GM19463 (cell line): ENCODE results near the gene INO80.

Experiments
- ATAC-seq: cut with Tn5 transposase; IDR thresholded peaks from one replicate; pipeline ENCODE4 v1.9.1; 2021; ENCODE audit warnings: mild to moderate bottlenecking, moderate library complexity; ENCODE audit not compliant: unreplicated experiment

INO80 gene

GRCh38 chr15:41051139-41051538, 64.9 kb downstream of the INO80 start:
- ATAC-seq = no peak

- ATAC-seq = no peak
Observed at GRCh38 chr15:41048852-41049251, 67.2 kb downstream of the INO80 start.

GRCh38 chr15:41048397-41048796, 67.7 kb downstream of the INO80 start:
- ATAC-seq = no peak

GRCh38 chr15:41047474-41047873, 68.6 kb downstream of the INO80 start:
- ATAC-seq = no peak

GRCh38 chr15:41043276-41043951, 72.7 kb downstream of the INO80 start:
- ATAC-seq = no peak

- ATAC-seq = no peak
Observed at GRCh38 chr15:41042851-41043250, 73.2 kb downstream of the INO80 start.

- ATAC-seq = no peak
Observed at GRCh38 chr15:41039121-41039520, 77.0 kb downstream of the INO80 start.

- no peak for ATAC-seq
Observed at GRCh38 chr15:41032079-41032328, 84.1 kb downstream of the INO80 start.

- no peak for ATAC-seq
Observed at GRCh38 chr15:41031232-41032078, 84.6 kb downstream of the INO80 start.

- no peak for ATAC-seq
Observed at GRCh38 chr15:41028853-41029252, 87.2 kb downstream of the INO80 start.

- ATAC-seq = no peak
Observed at GRCh38 chr15:41025393-41025792, 90.7 kb downstream of the INO80 start.

- ATAC-seq = no peak
Observed at GRCh38 chr15:41024885-41025284, 91.2 kb downstream of the INO80 start.

- ATAC-seq = no peak
Observed at GRCh38 chr15:41024131-41024530, 91.9 kb downstream of the INO80 start.

- no peak for ATAC-seq
Observed at GRCh38 chr15:41022487-41023090, 93.5 kb downstream of the INO80 start.

GRCh38 chr15:41020829-41021228, 95.3 kb downstream of the INO80 start:
- no peak for ATAC-seq

GRCh38 chr15:41020311-41020710, 95.8 kb downstream of the INO80 start:
- no peak for ATAC-seq

GRCh38 chr15:41019174-41019573, 96.9 kb downstream of the INO80 start:
- no peak for ATAC-seq

GRCh38 chr15:41018534-41018933, 97.5 kb downstream of the INO80 start:
- ATAC-seq = no peak

- no peak for ATAC-seq
Observed at GRCh38 chr15:41017066-41017735, 98.9 kb downstream of the INO80 start.

- ATAC-seq = peak; percentile 54
Observed at GRCh38 chr15:41013691-41014414, 102.2 kb downstream of the INO80 start.
